Measurements from ENCODE around the gene SCG3. TPM values are rescaled to one million over a fixed set of nuclear protein-coding genes. Genes with fewer than 3 reads are reported as not detected.

The SCG3 gene
- total RNA-seq, 2 donors from 2014 or later = 0.23 to 2.0 TPM

DNA sequence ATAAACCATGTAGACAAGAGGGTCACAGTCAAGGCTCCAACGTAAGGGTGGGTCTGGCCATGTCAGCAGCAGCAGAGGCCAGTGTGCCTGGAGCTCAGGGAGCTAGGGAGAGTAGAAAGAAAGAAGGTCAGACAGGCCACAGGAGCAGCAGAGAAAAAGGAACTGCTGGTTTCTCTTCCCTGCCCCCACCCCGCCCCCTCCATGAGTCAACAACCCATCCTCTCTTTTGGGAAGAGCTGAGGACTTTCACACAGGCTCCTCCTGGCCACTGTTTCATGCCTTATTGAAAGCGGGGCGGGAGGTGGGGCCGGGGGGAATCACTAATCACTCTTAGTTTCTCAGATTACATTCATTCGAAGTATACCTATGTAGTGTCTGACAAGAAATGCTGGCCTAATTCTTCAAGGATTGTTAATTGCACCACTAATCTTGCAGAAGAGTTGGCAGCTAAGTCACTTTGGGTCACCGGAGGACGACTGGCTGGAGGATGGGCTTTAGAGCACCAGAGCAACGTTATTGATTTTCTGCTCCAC lies 9.1 kb upstream of the SCG3 start:
- Histone ChIP-seq H3K4me3 (no peak overlapping the region), H3K9me3 (no peaks in the 10 kb centered on the region), H3K27ac (no peak overlapping the region), H3K4me1 (replicated peaks) (no peaks in the 10 kb centered on the region), H3K27me3 (replicated peaks; ENCODE audit: insufficient read depth) (no peaks in the 10 kb centered on the region), H3K36me3 (no peaks in the 10 kb centered on the region)
- no peak for DNase-seq (ENCODE audit: low spot score)
- WGBS = 22% methylated on average over 9 of the region's 9 CpGs
- intact Hi-C loops (cut with DNase I) = loop anchor here (10.0 kb wide), 1 partner anchor 57 kb away; no protein-coding TSS in a partner anchor
- TF ChIP-seq POLR2A (IDR thresholded peaks at IDR 0.05) (no peak), POLR2AphosphoS5 (IDR thresholded peaks at IDR 0.05) (no peak)
- TF ChIP-seq, protein P1, sequence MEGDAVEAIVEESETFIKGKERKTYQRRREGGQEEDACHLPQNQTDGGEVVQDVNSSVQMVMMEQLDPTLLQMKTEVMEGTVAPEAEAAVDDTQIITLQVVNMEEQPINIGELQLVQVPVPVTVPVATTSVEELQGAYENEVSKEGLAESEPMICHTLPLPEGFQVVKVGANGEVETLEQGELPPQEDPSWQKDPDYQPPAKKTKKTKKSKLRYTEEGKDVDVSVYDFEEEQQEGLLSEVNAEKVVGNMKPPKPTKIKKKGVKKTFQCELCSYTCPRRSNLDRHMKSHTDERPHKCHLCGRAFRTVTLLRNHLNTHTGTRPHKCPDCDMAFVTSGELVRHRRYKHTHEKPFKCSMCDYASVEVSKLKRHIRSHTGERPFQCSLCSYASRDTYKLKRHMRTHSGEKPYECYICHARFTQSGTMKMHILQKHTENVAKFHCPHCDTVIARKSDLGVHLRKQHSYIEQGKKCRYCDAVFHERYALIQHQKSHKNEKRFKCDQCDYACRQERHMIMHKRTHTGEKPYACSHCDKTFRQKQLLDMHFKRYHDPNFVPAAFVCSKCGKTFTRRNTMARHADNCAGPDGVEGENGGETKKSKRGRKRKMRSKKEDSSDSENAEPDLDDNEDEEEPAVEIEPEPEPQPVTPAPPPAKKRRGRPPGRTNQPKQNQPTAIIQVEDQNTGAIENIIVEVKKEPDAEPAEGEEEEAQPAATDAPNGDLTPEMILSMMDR (IDR thresholded peaks at IDR 0.05) = no peak

- Histone ChIP-seq H3K36me3 (no peaks in the 10 kb centered on the region), H3K27me3 (replicated peaks; ENCODE audit: insufficient read depth) (no peaks in the 10 kb centered on the region), H3K4me3 (no peak overlapping the region), H3K9me3 (no peaks in the 10 kb centered on the region), H3K27ac (no peak overlapping the region), H3K4me1 (replicated peaks) (no peaks in the 10 kb centered on the region)
- DNase-seq (ENCODE audit: low spot score) = no peak
- no peak for TF ChIP-seq POLR2A (IDR thresholded peaks at IDR 0.05)
- intact Hi-C loops (cut with DNase I) = loop anchor here (10.0 kb wide), 1 partner anchor 58 kb away; no protein-coding TSS in a partner anchor
- WGBS = 39% methylated on average over 2 of the region's 2 CpGs
Measured at GRCh38 chr15:51672913-51673857, 8.1 kb upstream of the SCG3 start.

- H3K36me3 ChIP-seq = no peaks in the 10 kb centered on the region
- H3K9me3 ChIP-seq = no peaks in the 10 kb centered on the region
- WGBS = 20% methylated on average over 1 of the region's 1 CpG
- no peak for TF ChIP-seq POLR2AphosphoS5 (IDR thresholded peaks at IDR 0.05)
- TF ChIP-seq, protein P1 (IDR thresholded peaks at IDR 0.05) = no peak
- no peak for TF ChIP-seq POLR2A (IDR thresholded peaks at IDR 0.05)
- H3K27ac ChIP-seq = no peak overlapping the region
- H3K4me3 ChIP-seq = no peak overlapping the region
- no peak for DNase-seq (ENCODE audit: low spot score)
- no peaks in the 10 kb centered on the region for H3K27me3 ChIP-seq (replicated peaks; ENCODE audit: insufficient read depth)
- no peaks in the 10 kb centered on the region for H3K4me1 ChIP-seq (replicated peaks)
- intact Hi-C loops (cut with DNase I) = loop anchor here (10.0 kb wide), 1 partner anchor 60 kb away; no protein-coding TSS in a partner anchor
Measured at GRCh38 chr15:51675234-51675633, 6.1 kb upstream of the SCG3 start.

DNA sequence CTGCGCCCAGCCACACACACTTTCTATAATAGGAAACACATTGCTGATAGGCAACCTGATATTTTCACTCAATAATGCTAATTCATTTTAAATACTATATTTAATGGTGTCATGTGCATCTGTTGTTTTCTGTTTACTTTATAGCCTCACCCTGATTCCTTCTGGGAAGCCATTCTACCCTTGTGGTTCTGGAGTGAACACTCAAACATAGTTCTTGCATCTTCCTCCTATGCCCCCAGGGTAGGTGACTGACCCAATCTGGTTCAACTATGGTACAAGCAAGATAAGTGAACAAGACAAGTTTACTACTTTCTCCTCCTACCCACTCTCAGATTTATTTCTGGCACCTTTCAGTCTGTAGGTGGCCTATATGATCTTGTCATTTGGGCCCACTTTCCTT lies 4.3 kb upstream of the SCG3 start:
- no peaks in the 10 kb centered on the region for H3K4me1 ChIP-seq (replicated peaks)
- intact Hi-C loops (cut with DNase I) = loop anchor here (10.0 kb wide), 1 partner anchor 62 kb away; no protein-coding TSS in a partner anchor
- H3K9me3 ChIP-seq = no peaks in the 10 kb centered on the region
- H3K4me3 ChIP-seq = no peak overlapping the region
- no peak overlapping the region for H3K27ac ChIP-seq
- DNase-seq (ENCODE audit: low spot score) = no peak
- H3K36me3 ChIP-seq = no peaks in the 10 kb centered on the region
- 100% methylated on average over 1 of the region's 1 CpG for WGBS
- TF ChIP-seq, protein P1 (IDR thresholded peaks at IDR 0.05) = no peak
- no peak for TF ChIP-seq POLR2AphosphoS5 (IDR thresholded peaks at IDR 0.05)
- TF ChIP-seq POLR2A (IDR thresholded peaks at IDR 0.05) = no peak
- no peaks in the 10 kb centered on the region for H3K27me3 ChIP-seq (replicated peaks; ENCODE audit: insufficient read depth)

DNA sequence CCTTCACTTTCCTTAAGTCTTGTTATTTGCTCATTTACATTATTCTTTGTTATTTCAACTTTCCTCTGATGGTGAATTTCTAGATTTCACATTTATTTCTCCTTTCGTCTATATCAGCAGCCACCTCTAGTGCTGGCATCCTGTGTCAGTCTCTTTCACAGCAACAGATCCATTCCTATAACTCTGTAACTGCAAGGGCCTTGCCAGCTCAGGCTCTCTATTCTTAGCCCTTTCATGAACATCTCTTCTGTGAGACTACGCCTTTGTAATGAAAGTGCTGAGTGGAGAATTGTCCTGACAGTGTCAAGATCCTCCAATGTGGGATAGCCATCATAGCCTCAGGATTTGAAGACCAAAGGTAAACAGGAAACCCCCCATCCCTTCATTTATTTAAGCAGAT lies 3.9 kb upstream of the SCG3 start:
- H3K4me1 ChIP-seq (replicated peaks) = no peaks in the 10 kb centered on the region
- H3K36me3 ChIP-seq = no peaks in the 10 kb centered on the region
- H3K9me3 ChIP-seq = no peaks in the 10 kb centered on the region
- H3K4me3 ChIP-seq = no peak overlapping the region
- TF ChIP-seq, protein P1 (IDR thresholded peaks at IDR 0.05) = no peak
- TF ChIP-seq POLR2AphosphoS5 (IDR thresholded peaks at IDR 0.05) (no peak), POLR2A (IDR thresholded peaks at IDR 0.05) (no peak)
- H3K27ac ChIP-seq = no peak overlapping the region
- DNase-seq (ENCODE audit: low spot score) = no peak
- no peaks in the 10 kb centered on the region for H3K27me3 ChIP-seq (replicated peaks; ENCODE audit: insufficient read depth)
- intact Hi-C loops (cut with DNase I) = loop anchor here (10.0 kb wide), 1 partner anchor 63 kb away; no protein-coding TSS in a partner anchor
- 67% methylated on average over 2 of the region's 2 CpGs for WGBS
